HG03045 (cell line): Measurements from ENCODE around the gene BCAR3.

Source experiments
- ATAC-seq: cut with Tn5 transposase; IDR thresholded peaks from one replicate; pipeline ENCODE4 v1.9.1; 2021; ENCODE audit warnings: mild to moderate bottlenecking, moderate library complexity; ENCODE audit not compliant: unreplicated experiment

The BCAR3 gene

GRCh38 chr1:93581917-93582850, 99.5 kb downstream of the BCAR3 start:
- ATAC-seq: no peak

DNA sequence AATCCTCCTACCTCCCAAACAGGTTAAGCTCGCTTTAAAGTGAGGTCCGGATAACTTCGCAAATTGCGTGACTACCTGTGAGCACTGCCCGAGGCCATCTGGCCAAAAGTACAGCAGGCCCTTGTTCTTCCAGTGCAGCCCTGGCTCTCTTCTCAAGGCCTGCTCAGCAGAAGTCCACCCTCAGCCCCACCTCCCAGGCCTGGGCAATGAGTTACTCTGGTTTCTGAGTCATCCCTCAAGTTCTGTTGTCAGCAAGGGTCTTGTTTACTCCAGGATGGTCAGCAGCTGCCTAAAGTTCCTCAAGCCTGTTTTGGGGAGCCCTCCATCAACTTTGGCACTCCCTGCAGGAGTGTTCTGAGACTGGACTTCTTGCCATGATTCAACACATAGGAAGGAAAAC, 101.7 kb downstream of the BCAR3 start:
- no peak for ATAC-seq

GRCh38 chr1:93578911-93579825, 102.5 kb downstream of the BCAR3 start:
- no peak for ATAC-seq

GRCh38 chr1:93578433-93578830, 103.2 kb downstream of the BCAR3 start:
- no peak for ATAC-seq

- no peak for ATAC-seq
These were observed 103.9 kb downstream of the BCAR3 start for GRCh38 chr1:93577536-93578432.

GRCh38 chr1:93576746-93577145, 104.9 kb downstream of the BCAR3 start:
- no peak for ATAC-seq

DNA sequence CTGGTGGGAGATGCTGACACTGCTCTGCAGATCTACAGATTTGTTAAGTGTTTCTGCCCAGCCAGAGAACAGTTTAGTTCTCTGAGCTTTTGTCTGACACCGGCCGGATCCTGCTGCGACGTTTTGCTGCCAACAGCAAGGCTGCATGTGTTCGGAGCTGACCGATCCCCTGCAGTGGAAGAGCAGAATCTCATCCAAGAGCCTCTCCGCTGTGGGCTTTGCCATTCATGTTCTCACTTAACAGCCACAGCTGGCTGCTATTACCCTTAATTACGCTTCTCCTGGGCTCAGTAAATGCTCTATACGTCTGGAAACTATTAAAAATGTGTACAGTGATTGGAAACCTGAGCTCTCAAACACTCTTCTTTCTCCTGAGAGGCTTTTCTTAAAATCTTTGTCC, 105.3 kb downstream of the BCAR3 start:
- no peak for ATAC-seq

DNA sequence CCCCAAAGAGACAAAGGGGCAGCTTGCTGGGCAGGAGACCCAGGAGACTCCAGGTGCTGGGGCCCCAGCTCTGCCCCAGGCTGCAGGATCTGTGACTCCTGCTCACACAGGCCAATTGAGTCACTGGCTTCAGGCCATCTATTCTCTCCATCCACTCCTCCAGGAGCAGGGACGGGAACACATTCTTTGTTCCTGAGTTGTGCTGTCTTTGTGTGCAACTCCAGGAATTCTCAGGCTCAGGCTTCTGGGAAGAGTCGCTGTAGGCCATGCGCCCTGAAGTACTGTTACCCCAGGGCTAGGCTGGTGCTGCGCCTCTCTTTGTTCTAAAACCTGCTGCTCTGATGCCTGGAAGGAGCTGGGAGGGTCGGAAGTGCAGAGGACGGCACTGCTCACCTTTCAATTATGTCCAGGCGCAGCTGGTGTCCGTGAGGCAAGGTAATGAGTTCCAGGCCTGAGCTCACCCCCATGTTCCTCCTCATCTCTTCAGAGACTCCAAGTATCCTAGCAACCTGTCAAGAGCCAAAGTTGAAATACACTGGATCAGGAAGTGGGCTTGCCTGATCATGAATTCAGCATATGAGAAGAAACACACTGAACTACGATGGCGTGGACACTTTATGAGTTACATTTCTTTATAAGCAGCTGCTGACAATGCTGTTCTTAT, 105.9 kb downstream of the BCAR3 start:
- no peak for ATAC-seq

GRCh38 chr1:93574991-93575390, 106.6 kb downstream of the BCAR3 start:
- ATAC-seq: no peak

- no peak for ATAC-seq
These were observed 107.1 kb downstream of the BCAR3 start for GRCh38 chr1:93574511-93574910.

GRCh38 chr1:93573940-93574469, 107.6 kb downstream of the BCAR3 start:
- ATAC-seq: no peak

- no peak for ATAC-seq
These were observed 109.9 kb downstream of the BCAR3 start for GRCh38 chr1:93571623-93572310.

DNA sequence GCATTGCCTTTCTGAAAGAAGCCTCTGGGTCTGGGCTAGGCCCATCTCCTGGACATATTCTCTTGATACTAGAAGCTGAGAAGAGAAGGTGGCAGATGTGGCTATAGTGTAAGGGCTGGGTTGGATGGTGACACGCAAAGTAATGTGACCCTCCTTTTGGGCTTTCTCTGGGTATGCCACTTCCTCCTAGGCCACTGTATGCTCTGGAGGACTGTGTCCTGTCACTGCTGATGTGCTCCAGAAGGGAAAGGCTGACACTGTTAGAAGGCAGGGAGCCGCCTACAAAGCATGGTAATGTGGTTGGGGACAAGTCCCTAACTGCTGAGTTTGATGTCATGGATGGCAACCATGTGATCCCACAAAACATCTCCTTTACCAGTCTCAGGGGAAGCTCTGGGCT, 112.1 kb downstream of the BCAR3 start:
- no peak for ATAC-seq

DNA sequence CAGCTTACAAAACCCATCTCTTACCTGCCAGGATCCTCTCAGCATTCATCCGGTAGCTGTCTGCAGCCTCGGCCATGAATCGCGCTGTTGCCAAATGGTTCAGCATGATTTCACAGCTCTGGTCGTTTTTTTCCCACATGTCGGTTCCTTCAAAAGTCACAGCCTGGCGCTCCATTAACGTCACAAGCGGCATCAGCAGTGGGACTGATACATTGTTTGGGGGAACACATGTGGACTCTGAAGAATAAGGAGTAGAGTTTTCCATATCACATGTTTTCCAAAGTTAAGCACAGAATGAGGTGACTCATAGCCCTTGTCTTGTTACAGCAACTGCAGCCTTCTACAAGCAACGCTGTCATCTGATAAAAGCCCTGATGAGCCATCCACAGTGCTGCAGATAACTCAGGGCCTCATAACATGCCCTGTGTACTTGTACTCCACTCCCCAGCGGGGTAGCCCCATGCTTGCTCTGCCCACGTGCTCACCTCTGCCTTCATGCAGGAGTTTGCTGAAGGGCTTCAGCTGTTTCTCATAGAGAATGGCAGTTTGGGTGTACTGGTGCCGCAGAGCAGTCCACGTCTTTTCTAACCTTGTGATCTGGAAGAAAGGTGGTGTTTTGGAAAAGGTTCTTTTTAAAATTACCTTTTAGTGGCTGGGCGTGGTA, 114.2 kb downstream of the BCAR3 start:
- ATAC-seq: no peak

- no peak for ATAC-seq
These were observed 115.4 kb downstream of the BCAR3 start for GRCh38 chr1:93566227-93566626.

GRCh38 chr1:93565496-93566206, 116.0 kb downstream of the BCAR3 start:
- ATAC-seq: no peak

GRCh38 chr1:93559695-93560094, 121.9 kb downstream of the BCAR3 start:
- no peak for ATAC-seq

GRCh38 chr1:93559045-93559444, 122.6 kb downstream of the BCAR3 start:
- ATAC-seq: no peak
